G401.6 (cell line): ENCODE measurements around the gene DNM2.
"Not testable (repeated sequence)": the region's sequence is repeated elsewhere in the genome, so short reads cannot be mapped to it uniquely, and the experiment has no call there.

Experiments
- FAIRE-seq: peaks from 2 replicates; lab custom pipeline; 2012; peaks lifted over from hg19 to GRCh38; lab: Jason Lieb, UNC

DNM2 gene

DNA sequence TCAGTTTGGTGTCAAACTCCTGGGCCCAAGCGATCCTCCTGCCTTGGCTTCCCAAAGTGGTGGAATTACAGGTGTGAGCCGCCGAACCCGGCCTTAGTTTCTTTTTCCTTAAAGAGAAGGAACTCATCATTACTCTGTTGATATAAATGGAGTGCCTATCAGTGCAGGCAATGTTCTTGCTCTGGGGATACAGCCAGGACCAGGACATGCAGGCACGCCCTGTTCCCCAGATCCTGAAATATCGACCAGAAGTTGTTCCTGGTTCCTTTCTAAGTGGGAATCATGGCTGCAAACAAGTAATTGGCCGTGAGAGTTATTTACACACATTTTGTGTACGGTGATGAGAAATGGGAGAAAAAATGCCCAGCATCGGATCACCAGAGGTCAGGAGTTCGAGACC lies 8.4 kb downstream of the DNM2 start:
- no peak for FAIRE-seq

DNA sequence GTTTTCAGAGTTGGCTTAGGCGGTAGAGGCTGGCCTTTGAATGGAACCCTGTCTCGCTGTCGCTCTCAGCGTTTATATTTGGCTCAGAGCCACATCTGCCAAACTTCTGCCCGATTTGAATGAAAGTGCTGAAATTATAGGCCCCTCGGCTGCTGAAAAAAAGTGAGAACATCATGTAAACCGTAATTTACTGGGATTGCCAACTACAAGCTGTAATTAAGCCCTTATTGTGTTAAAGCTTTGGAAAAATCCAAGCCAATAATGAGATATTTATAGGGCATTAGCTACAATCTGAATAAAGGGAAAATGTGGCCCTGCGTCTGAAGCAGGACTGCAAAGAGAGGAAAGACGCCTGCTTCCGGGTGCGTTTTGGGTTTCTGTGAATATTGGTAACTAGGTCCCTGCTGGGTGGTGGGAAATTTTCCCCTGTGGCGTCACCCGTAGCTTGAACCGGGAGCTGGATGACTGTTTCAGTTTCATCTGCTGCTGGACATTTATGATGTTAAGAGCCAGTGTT lies 9.9 kb downstream of the DNM2 start:
- FAIRE-seq = no peak

DNA sequence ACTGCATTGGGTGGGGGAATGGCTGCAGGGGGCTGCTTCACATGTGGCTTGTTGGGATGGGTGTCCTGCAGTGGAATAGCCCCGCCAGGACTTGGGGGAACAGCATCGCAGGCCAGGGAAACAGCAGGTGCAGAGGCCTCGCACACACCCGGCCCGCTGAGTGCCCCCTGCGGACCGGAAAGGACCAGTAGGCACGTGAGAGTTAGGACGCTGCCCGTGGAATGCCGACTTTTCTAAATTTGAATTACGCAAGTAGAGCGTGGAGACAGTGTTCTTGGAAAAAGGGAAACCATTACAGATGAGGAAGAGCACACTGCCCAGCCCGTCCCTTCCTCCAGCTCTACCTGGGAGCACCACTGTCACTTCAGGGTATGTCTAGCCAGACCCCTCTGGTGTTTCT lies 11.5 kb downstream of the DNM2 start:
- no peak for FAIRE-seq

DNA sequence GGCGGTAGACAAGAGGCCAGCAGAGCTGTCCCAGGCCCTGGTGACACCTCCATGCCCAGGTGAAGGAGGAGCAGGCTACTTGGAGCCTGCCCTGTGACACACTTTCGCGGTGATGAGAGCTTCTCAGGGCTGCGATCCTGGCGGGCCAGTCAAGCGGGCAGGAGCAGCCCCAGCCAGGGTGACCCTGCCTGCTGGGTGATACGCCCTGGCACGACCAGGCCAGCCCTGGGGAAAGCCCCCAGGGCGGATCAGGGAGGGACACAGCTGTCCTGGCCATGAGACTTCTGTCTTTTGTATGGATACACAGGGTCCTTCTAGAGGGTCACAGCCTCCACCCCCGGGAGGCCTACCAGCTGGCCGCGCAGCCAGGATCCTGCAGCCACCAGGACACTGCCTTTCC lies 13.1 kb downstream of the DNM2 start:
- no peak for FAIRE-seq

- no peak for FAIRE-seq
Measured at GRCh38 chr19:10735741-10736140, 17.9 kb downstream of the DNM2 start.

GRCh38 chr19:10736189-10736588 lies 18.3 kb downstream of the DNM2 start:
- FAIRE-seq = no peak

- FAIRE-seq = no peak
Measured at GRCh38 chr19:10736916-10737551, 19.2 kb downstream of the DNM2 start.

DNA sequence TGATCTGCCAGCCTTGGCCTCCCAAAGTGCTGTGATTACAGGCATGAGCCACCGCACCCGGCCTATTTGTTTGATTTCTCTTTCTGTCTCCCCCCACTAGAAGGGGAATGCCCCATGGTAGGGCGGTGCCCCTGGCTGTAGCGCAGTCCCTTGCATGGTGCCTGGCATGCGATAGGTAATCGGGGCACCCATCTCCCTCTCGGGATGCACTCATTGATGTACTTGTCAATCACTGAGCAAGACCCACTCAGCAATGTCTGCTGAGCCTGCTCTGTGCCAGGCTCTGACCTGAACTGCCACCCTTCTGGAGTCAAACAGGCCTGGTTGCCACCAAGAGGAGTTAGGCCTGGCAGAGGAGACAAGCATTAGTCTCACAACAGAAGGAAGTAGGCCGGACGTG lies 19.8 kb downstream of the DNM2 start:
- no peak for FAIRE-seq

DNA sequence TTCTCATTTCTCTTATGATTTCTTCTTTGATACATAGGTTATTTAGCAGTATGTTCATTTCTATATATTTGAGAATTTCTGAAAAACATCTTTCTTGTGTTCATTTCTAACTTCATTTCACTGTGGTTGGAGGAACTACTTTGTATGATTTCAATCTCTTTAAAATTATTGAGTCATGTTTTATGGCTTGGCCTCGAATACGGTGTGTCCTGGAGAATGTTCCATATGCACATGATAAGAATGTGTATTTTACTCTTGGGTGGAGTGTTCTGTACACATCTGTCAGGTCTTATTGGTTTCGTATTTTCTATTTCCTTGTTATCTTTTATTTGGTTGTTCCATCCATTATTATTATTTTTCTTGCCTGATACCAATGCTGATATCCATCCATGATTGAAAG lies 22.9 kb downstream of the DNM2 start:
- FAIRE-seq = no peak

DNA sequence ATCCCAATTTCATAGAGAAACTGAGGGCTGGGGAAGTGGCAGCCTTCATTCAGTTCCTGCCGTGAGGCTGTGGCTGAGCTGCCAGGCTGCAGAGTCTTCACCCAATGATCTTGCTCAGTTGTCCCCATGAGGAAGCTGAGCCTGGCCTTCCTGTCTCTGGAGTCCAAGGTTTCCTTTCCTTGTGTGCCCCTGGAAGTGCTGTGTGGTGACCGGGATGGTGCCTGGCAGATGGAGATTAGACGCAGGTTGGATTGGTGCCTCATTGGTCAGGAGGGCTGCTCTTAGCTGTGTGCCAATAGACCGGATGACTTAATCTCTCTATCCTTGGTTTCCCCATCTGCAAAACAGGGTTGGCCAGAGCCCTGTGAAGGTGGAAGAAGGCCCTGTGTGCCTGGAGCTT lies 24.6 kb downstream of the DNM2 start:
- FAIRE-seq = no peak

GRCh38 chr19:10744253-10744798 lies 26.4 kb downstream of the DNM2 start:
- no peak for FAIRE-seq

- FAIRE-seq = no peak
Measured at GRCh38 chr19:10744801-10745293, 27.0 kb downstream of the DNM2 start.

DNA sequence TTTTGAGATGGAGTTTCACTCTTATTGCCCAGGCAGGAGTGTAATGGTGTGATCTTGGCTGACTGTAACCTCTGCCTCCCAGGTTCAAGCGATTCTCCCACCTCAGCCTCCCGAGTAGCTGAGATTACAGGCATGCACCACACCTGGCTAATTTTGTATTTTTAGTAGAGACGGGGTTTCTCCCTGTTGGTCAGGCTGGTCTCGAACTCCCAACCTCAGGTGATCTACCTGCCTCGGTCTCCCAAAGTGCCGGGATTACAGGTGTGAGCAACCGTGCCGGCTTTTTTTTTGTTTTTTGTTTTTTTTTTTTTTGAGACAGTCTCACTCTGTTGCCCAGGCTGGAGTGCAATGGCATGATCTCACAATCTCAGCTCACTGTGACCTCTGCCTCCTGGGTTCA lies 28.6 kb downstream of the DNM2 start:
- not testable (repeated sequence) for FAIRE-seq

GRCh38 chr19:10747271-10747670 lies 29.4 kb downstream of the DNM2 start:
- FAIRE-seq = no peak

GRCh38 chr19:10747674-10748073 lies 29.8 kb downstream of the DNM2 start:
- FAIRE-seq = no peak

DNA sequence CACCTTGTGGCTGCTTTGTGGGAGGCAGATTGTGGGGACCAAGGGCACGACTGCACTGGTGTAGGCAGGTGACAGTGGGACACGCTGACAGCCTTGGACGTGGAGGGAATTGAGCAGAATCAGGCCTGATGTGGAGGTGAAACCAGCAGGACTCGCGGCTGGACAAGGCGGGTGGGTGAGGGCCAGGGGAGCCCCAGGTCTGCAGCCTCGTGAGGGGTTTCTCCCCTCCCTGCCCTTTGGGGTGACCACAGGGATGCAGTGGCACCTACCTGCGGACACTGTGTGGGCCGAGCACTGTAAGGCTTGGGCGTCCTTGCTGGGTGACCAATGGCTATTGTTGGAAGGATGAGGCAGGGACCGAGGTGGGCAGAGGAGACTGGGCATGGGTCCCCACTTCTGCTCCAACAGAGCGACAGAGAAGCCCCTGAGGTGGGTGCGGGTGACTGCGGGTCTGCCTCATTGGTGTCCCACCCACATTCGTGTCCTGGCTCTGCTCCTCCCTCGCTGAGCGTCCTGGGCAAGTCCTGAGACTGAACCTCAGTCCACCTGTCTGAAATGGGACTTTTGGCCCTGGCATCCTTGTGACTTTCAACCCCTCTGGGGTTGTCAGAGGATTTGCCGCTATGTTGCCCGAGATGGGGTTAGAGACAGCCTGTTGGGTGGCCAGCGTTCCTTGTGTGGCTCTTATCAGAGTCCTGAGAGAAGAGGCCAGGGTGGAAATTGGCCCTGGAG lies 30.5 kb downstream of the DNM2 start:
- FAIRE-seq = no peak

- FAIRE-seq = no peak
Measured at GRCh38 chr19:10748927-10749434, 31.1 kb downstream of the DNM2 start.

GRCh38 chr19:10749435-10750384 lies 31.8 kb downstream of the DNM2 start:
- FAIRE-seq = no peak

DNA sequence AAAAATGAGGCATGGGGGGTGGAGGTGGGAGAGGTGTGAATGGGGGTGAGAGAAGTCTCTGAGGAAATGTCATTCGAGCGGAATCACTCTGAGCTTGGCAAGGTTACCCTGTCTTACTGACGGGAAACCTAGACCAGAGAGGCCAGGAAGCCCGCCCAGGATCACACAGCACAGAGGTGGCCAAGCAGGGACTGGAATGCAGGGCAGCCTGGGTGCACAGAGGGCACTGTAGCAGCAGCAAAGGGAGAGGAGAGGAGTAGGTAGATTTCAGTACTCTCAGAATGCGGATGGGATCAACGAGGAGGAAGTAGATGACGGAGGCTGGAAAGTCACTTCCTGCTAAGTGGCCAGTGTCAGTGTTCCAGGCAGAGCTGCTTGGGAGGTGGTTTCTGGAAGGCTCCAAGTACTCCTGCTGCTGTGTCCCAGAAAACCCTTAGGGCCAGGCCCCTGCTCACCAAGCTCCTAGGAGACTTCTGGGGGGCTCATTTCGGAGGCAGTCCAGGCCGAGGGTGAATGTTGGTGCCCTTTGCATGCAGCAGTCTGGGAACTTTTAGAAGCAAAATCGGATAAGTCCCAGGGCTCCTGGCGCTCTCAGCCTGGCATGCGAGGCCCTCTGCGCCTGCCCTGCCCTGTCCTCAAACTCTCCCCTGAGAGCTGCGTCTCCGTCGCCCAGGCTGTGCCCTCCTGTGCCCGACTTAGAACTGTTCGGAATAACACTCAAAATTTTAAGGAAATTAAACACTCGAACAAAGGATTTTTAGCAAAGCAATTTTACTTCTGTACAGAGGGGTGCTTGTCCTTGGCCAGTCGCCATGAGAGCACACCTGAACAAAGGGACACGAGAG lies 33.5 kb downstream of the DNM2 start:
- FAIRE-seq = no peak

- no peak for FAIRE-seq
Measured at GRCh38 chr19:10752237-10752912, 34.5 kb downstream of the DNM2 start.
